ENCODE measurements around the gene STUB1. TPM values are rescaled to one million over a fixed set of nuclear protein-coding genes. Genes with fewer than 3 reads are reported as not detected.

Gene STUB1
- total and polyA plus RNA-seq, 2 donors (not counting 1 experiment from before 2014, with no cell fraction given), result 94.3 to 116 TPM

DNA sequence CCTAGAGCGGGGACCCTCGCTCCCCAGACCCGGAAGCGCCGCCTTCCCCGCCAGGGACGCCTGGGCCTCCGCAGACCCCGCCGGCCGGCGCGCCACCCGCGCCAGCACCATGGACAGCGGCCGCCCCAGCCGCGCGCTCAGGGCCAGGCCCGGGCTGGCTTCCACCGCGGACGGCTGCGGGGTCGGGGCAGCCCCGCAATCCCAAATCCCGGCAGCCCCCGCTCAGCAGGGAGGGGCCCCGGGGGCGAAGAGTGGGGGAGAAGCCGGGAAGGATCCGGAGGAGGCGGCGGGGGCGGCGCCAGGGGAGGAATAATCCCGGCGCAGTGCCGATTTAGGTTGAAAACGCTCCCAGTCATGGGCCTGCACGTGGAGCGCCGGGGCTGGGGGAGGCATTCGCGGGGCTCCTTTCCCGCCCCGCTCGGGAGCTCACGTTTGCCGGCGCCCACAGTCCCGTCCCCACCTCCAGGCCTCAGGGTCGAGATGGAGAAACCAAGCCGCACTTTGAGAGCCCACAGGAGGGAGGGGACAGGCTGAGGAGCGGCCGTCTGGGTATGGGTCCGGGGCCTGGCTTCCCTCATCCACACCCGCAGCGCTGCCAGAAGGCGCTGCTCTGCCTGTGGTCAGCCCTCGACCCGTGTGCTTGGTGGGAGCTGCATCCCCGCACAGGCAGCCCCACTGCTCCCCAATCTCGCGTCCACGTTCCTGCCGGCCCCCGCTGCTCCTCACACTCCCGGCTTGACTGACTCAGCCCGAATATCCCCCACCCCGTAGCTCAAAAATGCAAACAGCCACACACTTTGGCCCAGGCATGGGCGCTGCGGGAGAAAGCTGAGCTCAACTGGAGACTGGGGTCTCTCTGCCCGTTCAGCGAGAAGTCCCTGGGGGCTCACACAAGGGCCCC is 20.7 kb downstream of the STUB1 start:
- Histone ChIP-seq H3K27me3 (replicated peaks in 1 of 4; ENCODE audit: control extremely low read depth in 1 of 4, control insufficient read depth in 3 of 4, insufficient read depth in 4 of 4, low read length in 3 of 4) (peaks cover 0 to 72% (median 31%) of the 10 kb centered on the region in 4 experiments), H3K27ac (ENCODE audit: low read length in 2 of 2) (no peak overlapping the region), H3K79me2 (ENCODE audit: control insufficient read depth, insufficient read depth, low read length) (no peaks in the 10 kb centered on the region), H4K20me1 (ENCODE audit: control insufficient read depth, insufficient read depth, low read length, poor library complexity, severe bottlenecking) (no peaks in the 10 kb centered on the region), H2AFZ (ENCODE audit: insufficient read depth, low read depth, low read length, poor library complexity, severe bottlenecking) (no peak overlapping the region), H3K9ac (ENCODE audit: low read length) (no peak overlapping the region), H3K4me3 (ENCODE audit: control extremely low read depth in 1 of 5, extremely low read depth in 1 of 5, insufficient read depth in 1 of 5, low read depth in 2 of 5, low read length in 4 of 5) (no peak overlapping the region), H3K4me2 (replicated peaks; ENCODE audit: low read depth, low read length, poor library complexity, severe bottlenecking) (peak overlapping the region; percentile 30), H3K4me1 (ENCODE audit: control insufficient read depth in 2 of 2, insufficient read depth in 2 of 2, low read length in 2 of 2) (peaks cover 18 to 20% of the 10 kb centered on the region in 2 donors), H3K9me3 (ENCODE audit: control extremely low read depth in 1 of 3, control insufficient read depth in 2 of 3, insufficient read depth in 1 of 3, low read length in 2 of 3) (peaks cover 0 to 31% (median 0%) of the 10 kb centered on the region in 3 donors), H3K36me3 (replicated peaks in 1 of 2; ENCODE audit: control extremely low read depth in 1 of 2, control insufficient read depth in 1 of 2, extremely low read depth in 1 of 2, insufficient read depth in 2 of 2, low read length in 1 of 2) (no peaks in the 10 kb centered on the region)
- Mint-ChIP-seq H3K27me3 (peaks cover 26% of the 10 kb centered on the region), H3K4me1 (no peaks in the 10 kb centered on the region), H3K27ac (no peak overlapping the region), H3K9me3 (ENCODE audit: insufficient read depth) (no peaks in the 10 kb centered on the region), H3K4me3 (no peak overlapping the region)
- CTCF ChIA-PET, result interaction anchor here (1.2 kb wide), 1 partner anchor 12 kb away, joined by 3 read pairs; no protein-coding TSS in a partner anchor
- TF ChIP-seq, protein P1, sequence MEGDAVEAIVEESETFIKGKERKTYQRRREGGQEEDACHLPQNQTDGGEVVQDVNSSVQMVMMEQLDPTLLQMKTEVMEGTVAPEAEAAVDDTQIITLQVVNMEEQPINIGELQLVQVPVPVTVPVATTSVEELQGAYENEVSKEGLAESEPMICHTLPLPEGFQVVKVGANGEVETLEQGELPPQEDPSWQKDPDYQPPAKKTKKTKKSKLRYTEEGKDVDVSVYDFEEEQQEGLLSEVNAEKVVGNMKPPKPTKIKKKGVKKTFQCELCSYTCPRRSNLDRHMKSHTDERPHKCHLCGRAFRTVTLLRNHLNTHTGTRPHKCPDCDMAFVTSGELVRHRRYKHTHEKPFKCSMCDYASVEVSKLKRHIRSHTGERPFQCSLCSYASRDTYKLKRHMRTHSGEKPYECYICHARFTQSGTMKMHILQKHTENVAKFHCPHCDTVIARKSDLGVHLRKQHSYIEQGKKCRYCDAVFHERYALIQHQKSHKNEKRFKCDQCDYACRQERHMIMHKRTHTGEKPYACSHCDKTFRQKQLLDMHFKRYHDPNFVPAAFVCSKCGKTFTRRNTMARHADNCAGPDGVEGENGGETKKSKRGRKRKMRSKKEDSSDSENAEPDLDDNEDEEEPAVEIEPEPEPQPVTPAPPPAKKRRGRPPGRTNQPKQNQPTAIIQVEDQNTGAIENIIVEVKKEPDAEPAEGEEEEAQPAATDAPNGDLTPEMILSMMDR (IDR thresholded peaks at IDR 0.05), result no peak
- POLR2A ChIA-PET, result no interaction called here
- no peak for ATAC-seq (ENCODE audit: low read depth)
- WGBS (ENCODE audit: insufficient coverage), result 7% methylated on average over 76 of the region's 76 CpGs
- intact Hi-C loops (cut with micrococcal nuclease), result no loop called here
- DNase-seq, result peak; percentile 59

GRCh38 chr16:702341-702740 is 22.1 kb downstream of the STUB1 start:
- ChIA-PET POLR2A (no interaction called here), CTCF (interaction anchor here (1.2 kb wide), 1 partner anchor 10 kb away, joined by 3 read pairs; no protein-coding TSS in a partner anchor)
- no peak overlapping the region for H3K27ac Mint-ChIP-seq
- Histone ChIP-seq H3K27me3 (replicated peaks in 1 of 4; ENCODE audit: control extremely low read depth in 1 of 4, control insufficient read depth in 3 of 4, insufficient read depth in 4 of 4, low read length in 3 of 4) (peaks cover 0 to 74% (median 36%) of the 10 kb centered on the region in 4 experiments), H3K9me3 (ENCODE audit: control extremely low read depth in 1 of 3, control insufficient read depth in 2 of 3, insufficient read depth in 1 of 3, low read length in 2 of 3) (peaks cover 0 to 40% (median 0%) of the 10 kb centered on the region in 3 donors), H3K4me3 (ENCODE audit: control extremely low read depth in 1 of 5, extremely low read depth in 1 of 5, insufficient read depth in 1 of 5, low read depth in 2 of 5, low read length in 4 of 5) (no peak overlapping the region), H3K79me2 (ENCODE audit: control insufficient read depth, insufficient read depth, low read length) (no peaks in the 10 kb centered on the region), H2AFZ (ENCODE audit: insufficient read depth, low read depth, low read length, poor library complexity, severe bottlenecking) (no peak overlapping the region), H3K27ac (ENCODE audit: low read length in 2 of 2) (no peak overlapping the region), H3K9ac (ENCODE audit: low read length) (no peak overlapping the region), H3K4me2 (replicated peaks; ENCODE audit: low read depth, low read length, poor library complexity, severe bottlenecking) (no peak overlapping the region), H3K4me1 (ENCODE audit: control insufficient read depth in 2 of 2, insufficient read depth in 2 of 2, low read length in 2 of 2) (peaks cover 18 to 24% of the 10 kb centered on the region in 2 donors), H3K36me3 (replicated peaks in 1 of 2; ENCODE audit: control extremely low read depth in 1 of 2, control insufficient read depth in 1 of 2, extremely low read depth in 1 of 2, insufficient read depth in 2 of 2, low read length in 1 of 2) (no peaks in the 10 kb centered on the region), H4K20me1 (ENCODE audit: control insufficient read depth, insufficient read depth, low read length, poor library complexity, severe bottlenecking) (no peaks in the 10 kb centered on the region)
- no peak for TF ChIP-seq EZH2 (IDR thresholded peaks at IDR 0.05; ENCODE audit: borderline replicate concordance, insufficient read depth, low read depth, low read length, poor library complexity, severe bottlenecking)
- TF ChIP-seq, protein P1 (IDR thresholded peaks at IDR 0.05), result no peak
- H3K4me1 Mint-ChIP-seq, result no peaks in the 10 kb centered on the region
- peaks cover 21% of the 10 kb centered on the region for H3K27me3 Mint-ChIP-seq
- no peaks in the 10 kb centered on the region for H3K9me3 Mint-ChIP-seq (ENCODE audit: insufficient read depth)
- DNase-seq (no peak), ATAC-seq (ENCODE audit: low read depth) (no peak)
- 89% methylated on average over 19 of the region's 19 CpGs for WGBS (ENCODE audit: insufficient coverage)
- intact Hi-C loops (cut with micrococcal nuclease), result no loop called here
- no peak overlapping the region for H3K4me3 Mint-ChIP-seq

Measured in B cell (primary cell).